ENCODE data around the gene ZNF688. TPM values are rescaled to one million over a fixed set of nuclear protein-coding genes. Genes with fewer than 3 reads are reported as not detected.
A peak's percentile ranks its signal among the peaks of the same experiment; 100 is the strongest.
"Not testable (repeated sequence)": the region's sequence is repeated elsewhere in the genome, so short reads cannot be mapped to it uniquely, and the experiment has no call there.

ZNF688 gene
- total RNA-seq, 1 experiment from 2014 or later: 10.2 TPM

GRCh38 chr16:30589582-30589981 is 18.1 kb upstream of the ZNF688 start:
- DNase-seq (ENCODE audit: low spot score); in situ Hi-C loops (cut with HindIII; ENCODE audit: low sequenced_read_pairs): not testable (repeated sequence)

- in situ Hi-C loops (cut with HindIII; ENCODE audit: low sequenced_read_pairs): no loop called here
- no peak for DNase-seq (ENCODE audit: low spot score)
These were observed 17.1 kb upstream of the ZNF688 start for GRCh38 chr16:30588651-30589050.

- in situ Hi-C loops (cut with HindIII; ENCODE audit: low sequenced_read_pairs): no loop called here
- DNase-seq (ENCODE audit: low spot score): peak; percentile 99
These were observed 14.1 kb upstream of the ZNF688 start, which contains the start of gene ZNF785 for GRCh38 chr16:30585400-30586191. Gene ZNF785, minus strand, starts transcription at chr16:30585697. Its CDS starts 86 bp downstream, at chr16:30585611.

- in situ Hi-C loops (cut with HindIII; ENCODE audit: low sequenced_read_pairs): no loop called here
- no peak for DNase-seq (ENCODE audit: low spot score)
These were observed 13.5 kb upstream of the ZNF688 start for GRCh38 chr16:30585022-30585399.

GRCh38 chr16:30582611-30583340 is 11.3 kb upstream of the ZNF688 start:
- DNase-seq (ENCODE audit: low spot score): no peak

GRCh38 chr16:30581457-30581856 is 9.9 kb upstream of the ZNF688 start:
- DNase-seq (ENCODE audit: low spot score): no peak
- in situ Hi-C loops (cut with HindIII; ENCODE audit: low sequenced_read_pairs): no loop called here

More at GRCh38 chr16:30582611-30583340, 11.3 kb upstream of the ZNF688 start:
- in situ Hi-C loops (cut with HindIII; ENCODE audit: low sequenced_read_pairs): no loop called here

- DNase-seq (ENCODE audit: low spot score): no peak
- in situ Hi-C loops (cut with HindIII; ENCODE audit: low sequenced_read_pairs): no loop called here
These were observed 3.2 kb upstream of the ZNF688 start for GRCh38 chr16:30574678-30575077.

GRCh38 chr16:30570636-30571444 is 674 bp downstream of the ZNF688 start:
- in situ Hi-C loops (cut with HindIII; ENCODE audit: low sequenced_read_pairs): no loop called here
- peak; percentile 58 for DNase-seq (ENCODE audit: low spot score)

GRCh38 chr16:30569746-30570635 is 1.5 kb downstream of the ZNF688 start:
- no peak for DNase-seq (ENCODE audit: low spot score)
- in situ Hi-C loops (cut with HindIII; ENCODE audit: low sequenced_read_pairs): no loop called here

GRCh38 chr16:30569281-30569680 is 2.2 kb downstream of the ZNF688 start:
- DNase-seq (ENCODE audit: low spot score): no peak
- in situ Hi-C loops (cut with HindIII; ENCODE audit: low sequenced_read_pairs): no loop called here

- no peak for DNase-seq (ENCODE audit: low spot score)
- in situ Hi-C loops (cut with HindIII; ENCODE audit: low sequenced_read_pairs): no loop called here
These were observed 3.4 kb downstream of the ZNF688 start for GRCh38 chr16:30567991-30568638.

GRCh38 chr16:30567160-30567990 is 4.1 kb downstream of the ZNF688 start:
- no peak for DNase-seq (ENCODE audit: low spot score)
- in situ Hi-C loops (cut with HindIII; ENCODE audit: low sequenced_read_pairs): no loop called here

- no peak for DNase-seq (ENCODE audit: low spot score)
- in situ Hi-C loops (cut with HindIII; ENCODE audit: low sequenced_read_pairs): no loop called here
These were observed 5.0 kb downstream of the ZNF688 start for GRCh38 chr16:30566531-30566930.

GRCh38 chr16:30565984-30566383 is 5.5 kb downstream of the ZNF688 start:
- DNase-seq (ENCODE audit: low spot score): peak; percentile 55
- in situ Hi-C loops (cut with HindIII; ENCODE audit: low sequenced_read_pairs): no loop called here

- in situ Hi-C loops (cut with HindIII; ENCODE audit: low sequenced_read_pairs): no loop called here
- DNase-seq (ENCODE audit: low spot score): peak; percentile 67
These were observed 6.0 kb downstream of the ZNF688 start for GRCh38 chr16:30565526-30565925.

- DNase-seq (ENCODE audit: low spot score): no peak
- in situ Hi-C loops (cut with HindIII; ENCODE audit: low sequenced_read_pairs): no loop called here
These were observed 9.5 kb downstream of the ZNF688 start for GRCh38 chr16:30562021-30562420.

- in situ Hi-C loops (cut with HindIII; ENCODE audit: low sequenced_read_pairs): no loop called here
- no peak for DNase-seq (ENCODE audit: low spot score)
These were observed 10.3 kb downstream of the ZNF688 start for GRCh38 chr16:30561089-30561816.

Measured in G401 (cell line).